ENCODE data around the gene IKZF1. TPM values are rescaled to one million over a fixed set of nuclear protein-coding genes. Genes with fewer than 3 reads are reported as not detected.

The IKZF1 gene
- total RNA-seq, 1 experiment from 2014 or later, result not detected

DNA sequence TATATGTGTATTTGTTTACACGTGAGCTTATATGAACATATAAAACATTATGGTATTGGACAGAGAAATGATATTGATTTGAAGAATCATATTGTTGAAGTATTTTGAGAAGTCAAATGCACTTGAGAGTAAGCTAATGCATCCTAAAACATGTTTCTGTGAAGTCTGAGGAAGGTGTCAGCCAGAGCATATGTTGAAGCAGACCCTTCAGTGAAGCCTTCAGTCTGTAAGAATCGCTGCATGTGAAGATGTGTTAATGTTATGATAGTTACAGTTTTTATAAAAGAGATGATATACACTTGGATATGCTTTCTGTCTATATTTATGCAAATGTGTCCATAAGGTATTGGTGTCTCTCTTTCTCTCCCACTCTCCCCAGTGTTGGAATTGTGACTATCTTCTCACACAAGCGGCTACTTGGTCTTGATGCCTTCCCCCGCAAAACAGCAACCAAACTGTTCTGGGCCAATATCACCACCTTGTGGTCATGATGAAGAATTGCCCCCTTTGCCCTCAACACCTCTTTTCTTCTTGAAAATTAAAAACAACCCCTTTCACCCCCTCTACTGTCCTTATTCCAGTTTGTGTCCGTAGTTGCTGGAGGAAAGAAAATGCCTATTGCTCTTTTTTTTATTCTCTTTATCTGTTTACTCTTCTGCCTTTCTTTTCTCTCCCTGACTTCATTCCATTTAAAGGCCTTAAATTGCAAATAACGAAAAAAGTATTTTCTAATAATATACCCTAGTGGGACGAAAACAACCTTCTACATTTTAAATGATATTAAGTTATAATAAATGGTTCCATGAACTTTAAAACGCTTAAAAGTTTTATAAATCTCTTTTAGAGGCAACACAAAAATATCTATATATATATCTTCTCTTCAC is 64.9 kb downstream of the IKZF1 start:
- DNase-seq (ENCODE audit: low read depth), result peak; percentile 47

DNA sequence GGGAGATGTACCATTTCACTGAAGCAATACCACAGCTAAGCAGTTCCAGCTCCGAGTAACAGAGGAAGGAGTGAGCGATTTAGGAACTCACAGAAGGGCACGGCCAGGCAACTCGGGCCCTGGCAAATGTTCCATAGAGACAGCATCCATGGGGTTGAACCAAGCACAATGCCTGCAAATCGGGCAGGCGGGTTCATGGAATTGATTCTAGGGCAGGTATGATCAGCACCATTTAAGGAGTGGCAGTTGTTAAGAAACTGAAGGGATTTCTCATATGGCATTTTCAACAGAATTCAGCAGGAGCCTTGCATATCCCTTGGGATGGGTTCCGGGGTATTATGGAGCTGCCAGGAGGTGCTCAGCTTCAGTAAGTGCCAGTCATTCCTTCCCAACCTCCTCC is 66.4 kb downstream of the IKZF1 start:
- DNase-seq (ENCODE audit: low read depth), result no peak

DNA sequence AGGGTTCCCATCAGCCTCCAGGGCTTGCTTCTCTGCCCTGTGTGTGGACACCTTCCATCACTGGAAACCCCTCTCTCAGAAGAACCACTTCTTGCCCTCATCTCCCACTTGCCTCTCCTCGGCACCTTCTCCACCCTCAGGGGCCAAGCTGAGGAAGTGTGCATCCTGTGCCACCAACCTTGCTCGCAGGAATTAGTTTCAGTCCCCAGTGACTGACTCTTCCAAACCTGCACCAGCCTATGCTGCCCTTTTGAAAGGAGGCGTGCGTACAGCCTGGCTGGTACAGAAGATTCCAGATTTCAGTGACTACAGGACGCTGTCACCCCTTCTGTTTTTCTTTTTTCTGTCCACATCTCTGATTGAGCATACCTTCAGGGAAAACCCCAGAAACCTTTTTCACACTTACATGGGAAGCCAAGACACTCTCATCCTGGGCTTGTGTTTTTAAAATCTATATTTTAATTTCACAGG is 67.1 kb downstream of the IKZF1 start:
- DNase-seq (ENCODE audit: low read depth), result no peak

DNA sequence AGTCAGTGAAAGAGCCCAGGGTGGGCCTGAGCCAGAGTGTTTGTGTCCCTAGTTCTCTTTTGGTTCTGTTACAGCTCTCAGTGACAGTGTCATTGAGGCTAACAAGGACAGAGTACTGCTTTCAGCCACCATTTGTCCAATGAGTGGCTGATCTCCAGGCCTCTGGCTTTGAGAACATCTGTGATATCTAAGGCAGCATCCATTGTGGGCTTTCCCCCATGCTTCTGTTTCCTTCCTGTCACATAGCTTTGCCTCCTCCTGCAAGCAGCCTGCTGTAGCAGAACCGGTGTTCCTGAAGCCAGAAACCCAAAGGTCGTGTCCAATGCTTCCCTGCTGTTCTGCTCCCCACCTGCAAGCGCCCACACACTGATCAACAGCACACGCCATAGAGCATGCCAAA is 68.4 kb downstream of the IKZF1 start:
- DNase-seq (ENCODE audit: low read depth), result no peak

DNA sequence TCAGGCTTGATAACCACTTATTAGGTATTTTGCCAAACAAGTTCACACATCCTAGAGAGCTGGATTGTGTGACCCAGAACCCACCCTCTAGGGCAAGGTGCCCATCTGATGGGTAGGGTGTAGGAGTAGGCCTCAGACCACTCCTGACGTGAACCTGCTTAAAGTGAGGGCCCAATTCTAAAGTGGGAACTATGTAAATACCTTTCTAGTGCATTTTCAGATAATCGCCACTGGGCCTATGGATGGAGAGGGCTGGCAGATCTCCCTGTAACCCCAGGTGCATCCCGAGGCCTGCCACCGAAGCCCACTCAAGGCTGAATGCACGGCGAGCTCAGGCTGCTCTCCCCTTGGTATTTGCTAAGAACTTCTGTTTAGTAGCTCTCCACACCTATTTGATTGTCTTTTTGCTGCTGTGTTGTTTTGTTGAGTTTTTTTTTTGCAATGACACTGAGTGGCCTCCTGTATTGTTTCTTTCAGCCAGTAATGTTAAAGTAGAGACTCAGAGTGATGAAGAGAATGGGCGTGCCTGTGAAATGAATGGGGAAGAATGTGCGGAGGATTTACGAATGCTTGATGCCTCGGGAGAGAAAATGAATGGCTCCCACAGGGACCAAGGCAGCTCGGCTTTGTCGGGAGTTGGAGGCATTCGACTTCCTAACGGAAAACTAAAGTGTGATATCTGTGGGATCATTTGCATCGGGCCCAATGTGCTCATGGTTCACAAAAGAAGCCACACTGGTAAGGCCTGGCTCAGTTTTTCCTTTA is 71.7 kb downstream of the IKZF1 start:
- DNase-seq (ENCODE audit: low read depth), result no peak

DNA sequence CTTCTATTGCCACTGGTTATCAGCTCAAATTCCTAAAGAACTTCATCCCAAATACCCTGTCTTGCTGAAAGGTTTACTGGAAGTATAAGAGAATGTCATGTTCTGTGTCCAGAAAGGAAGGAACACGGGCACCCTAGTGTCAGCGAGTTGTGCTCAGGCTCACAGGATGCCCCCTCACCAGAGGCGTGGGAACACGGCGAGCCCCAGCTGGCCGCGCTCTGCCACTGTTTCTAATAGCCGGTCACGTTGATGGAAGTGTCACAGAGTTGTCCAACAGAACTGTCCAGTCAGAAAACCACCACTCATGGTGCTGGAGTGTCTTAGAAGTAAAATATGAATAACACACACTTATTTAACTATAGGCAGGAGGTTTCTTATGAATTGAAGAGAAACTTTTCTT is 72.8 kb downstream of the IKZF1 start:
- DNase-seq (ENCODE audit: low read depth), result no peak

DNA sequence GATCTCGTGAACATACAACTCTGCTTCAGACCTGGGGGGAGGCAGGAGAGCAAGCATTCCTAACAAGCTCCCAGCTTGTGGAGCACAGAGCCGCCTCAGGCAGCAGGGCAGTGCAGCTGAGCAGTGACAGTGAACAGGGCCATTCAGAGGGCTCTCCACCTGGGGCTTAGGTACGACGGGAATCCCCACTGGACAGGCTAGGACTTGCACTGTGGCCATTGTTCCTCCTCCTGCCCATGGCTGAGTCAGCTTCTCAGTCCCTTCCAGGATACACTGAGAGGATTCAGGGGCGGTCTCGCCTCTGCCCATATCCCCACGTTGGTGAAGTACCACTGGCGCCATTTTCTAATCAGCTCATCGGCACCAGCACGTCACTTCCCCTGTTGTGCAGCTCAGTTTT is 74.6 kb downstream of the IKZF1 start:
- peak; percentile 55 for DNase-seq (ENCODE audit: low read depth)

DNA sequence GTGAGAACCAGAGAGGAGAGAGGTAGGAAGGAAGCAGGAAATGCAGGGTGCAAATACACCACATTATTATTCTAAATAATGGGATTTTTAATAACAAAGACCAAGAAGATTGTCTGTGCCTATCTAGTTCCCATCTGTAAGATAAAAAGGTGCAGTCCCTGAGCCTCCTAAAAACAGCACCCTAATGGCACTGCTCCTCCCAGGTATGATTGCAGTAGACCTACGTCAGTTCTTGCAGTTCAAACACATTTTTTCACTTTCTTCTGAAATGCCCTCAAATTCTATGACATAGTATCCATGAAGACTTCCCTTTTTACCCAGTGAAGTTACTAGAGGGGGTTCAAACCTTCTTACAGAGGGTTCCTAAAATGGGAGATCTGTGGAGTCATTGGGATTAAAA is 75.0 kb downstream of the IKZF1 start:
- DNase-seq (ENCODE audit: low read depth), result no peak

DNA sequence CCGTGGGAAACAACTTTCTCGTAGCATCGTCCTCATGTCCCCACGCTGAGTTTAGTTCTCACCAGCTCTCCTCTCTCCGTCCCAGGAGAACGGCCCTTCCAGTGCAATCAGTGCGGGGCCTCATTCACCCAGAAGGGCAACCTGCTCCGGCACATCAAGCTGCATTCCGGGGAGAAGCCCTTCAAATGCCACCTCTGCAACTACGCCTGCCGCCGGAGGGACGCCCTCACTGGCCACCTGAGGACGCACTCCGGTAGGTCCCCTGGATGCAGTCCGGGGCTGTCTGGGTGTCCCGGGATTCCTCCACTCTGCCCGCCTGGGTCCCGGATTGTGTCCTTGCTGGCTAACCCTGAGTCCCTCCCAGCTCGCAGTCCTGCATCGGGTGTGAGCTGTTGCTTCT is 77.9 kb downstream of the IKZF1 start:
- DNase-seq (ENCODE audit: low read depth), result no peak

DNA sequence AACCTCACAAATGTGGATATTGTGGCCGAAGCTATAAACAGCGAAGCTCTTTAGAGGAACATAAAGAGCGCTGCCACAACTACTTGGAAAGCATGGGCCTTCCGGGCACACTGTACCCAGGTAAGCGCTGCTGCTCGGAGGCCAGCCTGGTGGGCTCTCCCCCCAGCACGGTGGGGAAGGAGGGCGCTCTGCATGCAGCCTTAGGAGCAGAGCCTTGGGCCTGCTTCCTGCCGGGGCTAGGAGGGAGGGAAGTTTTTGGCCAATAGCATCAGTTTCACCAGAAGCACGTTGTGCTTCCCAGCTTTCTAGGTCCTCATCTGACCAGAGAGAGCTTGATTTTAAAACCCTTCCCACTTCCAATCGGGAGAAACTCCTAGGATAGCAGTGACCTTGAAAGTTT is 82.8 kb downstream of the IKZF1 start:
- DNase-seq (ENCODE audit: low read depth), result no peak

DNA sequence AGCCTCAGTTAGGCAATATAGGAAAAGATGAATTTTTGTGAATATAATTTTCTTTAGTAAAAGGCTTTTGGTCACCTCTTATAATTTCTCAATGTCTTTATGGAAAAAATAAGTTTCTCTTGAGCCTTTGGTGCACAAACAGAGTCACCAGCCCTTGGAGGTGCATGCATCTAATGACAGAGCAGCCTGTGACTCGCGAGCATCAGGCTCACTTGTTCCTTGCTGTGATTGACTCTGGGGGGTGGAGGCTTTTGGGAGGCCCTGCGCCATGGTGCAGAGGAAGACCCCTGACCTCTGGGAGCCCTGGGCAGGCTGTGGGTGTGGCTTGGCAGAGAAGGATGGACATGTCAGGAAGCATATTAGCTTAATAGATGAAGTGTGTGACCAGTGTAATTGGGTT is 85.4 kb downstream of the IKZF1 start:
- no peak for DNase-seq (ENCODE audit: low read depth)

DNA sequence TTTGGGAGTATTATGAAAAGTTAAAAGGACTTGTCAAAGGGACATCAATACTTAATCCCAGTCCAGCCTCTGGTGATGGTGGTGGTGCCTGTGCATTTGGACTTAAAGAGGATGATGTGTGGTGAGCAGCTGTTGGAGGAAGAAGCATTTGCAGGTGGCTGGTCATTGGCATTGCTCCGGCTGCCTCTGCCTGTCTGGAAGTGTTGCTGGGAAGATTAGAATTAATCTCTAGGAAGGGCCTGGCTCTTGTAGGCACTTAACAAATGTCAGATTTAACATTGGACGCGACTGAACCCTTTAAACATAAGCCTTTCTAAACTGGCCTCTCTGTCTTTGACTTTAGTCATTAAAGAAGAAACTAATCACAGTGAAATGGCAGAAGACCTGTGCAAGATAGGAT is 86.9 kb downstream of the IKZF1 start:
- no peak for DNase-seq (ENCODE audit: low read depth)

DNA sequence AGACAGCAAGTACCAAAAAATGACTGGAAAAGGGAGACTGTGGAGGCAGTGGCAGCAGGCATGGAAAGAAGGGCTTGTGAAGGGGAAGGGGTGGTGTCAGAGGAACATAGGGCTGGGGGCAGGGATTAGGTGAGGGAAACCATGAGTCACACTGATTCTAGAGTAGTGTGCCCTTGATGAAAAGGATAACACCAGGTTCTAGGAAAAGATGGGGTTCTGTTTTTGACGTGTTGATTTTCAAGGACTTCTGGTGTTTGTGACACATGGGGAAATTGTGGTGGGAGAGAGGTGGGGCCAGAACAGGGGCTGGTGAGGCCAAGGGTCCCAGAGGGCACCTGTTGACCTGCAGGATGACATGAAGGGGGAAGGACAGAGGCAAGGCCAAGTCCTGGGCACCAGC is 88.6 kb downstream of the IKZF1 start:
- no peak for DNase-seq (ENCODE audit: low read depth)

DNA sequence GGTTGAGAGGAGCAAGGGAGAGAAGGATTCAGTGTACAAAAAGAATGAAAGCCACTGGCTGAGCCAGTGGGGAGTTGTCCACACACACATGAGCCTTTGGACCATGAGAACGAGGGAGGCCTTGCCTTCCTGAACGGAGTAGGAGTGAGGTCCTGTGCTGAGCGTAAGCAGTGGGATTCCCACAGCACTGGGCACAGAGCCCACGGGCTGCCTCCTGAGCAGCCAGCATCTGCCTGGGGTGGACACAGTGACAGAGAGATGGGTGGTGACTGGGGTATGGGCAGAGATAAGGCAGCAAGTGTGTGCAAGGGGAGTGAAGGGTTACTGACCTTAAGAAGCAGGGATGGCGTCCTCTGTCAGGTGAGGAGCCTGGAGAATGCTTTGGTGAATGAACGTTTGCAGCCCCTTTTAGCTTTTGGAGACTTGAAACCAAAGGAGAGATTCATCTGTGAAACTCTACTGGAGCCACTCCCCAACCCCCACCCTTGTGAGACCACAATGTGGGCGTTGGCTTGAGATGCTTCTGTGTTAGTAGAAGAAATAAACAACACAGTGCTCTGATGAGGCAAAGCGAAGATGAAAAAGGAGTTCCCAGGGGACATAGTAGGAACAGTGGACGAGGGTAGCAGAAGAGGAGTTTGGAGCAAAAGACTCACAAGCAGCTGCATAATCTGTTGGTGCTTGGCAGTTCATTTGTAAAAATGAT is 89.2 kb downstream of the IKZF1 start:
- no peak for DNase-seq (ENCODE audit: low read depth)

DNA sequence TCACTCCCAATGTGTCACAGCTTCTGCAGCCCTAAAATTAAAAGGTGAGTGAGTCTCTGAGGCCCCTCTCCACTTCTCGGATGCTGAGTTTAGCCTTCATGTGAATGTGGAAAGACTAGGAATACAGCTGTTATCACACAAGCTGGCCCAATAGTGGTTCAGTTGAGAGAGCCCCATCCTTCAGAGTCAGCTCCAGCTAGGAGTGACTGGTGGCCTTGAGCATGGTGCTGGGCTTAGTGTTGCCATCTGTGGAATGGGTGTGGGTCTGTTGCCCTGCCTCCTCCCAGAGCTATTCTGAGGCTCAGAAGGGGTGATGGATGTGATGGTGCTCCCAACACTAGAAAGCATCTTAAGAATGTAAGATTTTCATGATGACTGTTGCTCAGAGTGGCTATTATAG is 89.8 kb downstream of the IKZF1 start:
- no peak for DNase-seq (ENCODE audit: low read depth)

DNA sequence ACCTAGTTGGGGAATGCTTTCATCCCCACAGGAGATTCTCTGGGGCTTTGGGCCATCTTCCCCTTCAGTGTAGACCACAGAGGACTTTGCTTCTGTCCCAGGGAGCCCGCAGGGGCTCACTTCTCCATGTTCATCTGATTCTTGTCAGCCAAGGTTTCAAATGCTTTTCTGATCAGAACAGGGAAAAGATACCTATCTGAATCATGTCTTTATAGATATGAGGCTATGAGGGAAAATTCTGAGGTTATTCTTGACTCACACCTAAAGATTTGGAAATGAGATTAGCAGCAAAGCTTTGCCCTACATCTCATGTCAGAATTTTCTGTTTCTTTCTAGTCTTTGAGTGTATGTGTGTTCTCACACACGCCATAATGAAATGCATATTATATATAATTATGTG is 92.3 kb downstream of the IKZF1 start:
- DNase-seq (ENCODE audit: low read depth), result no peak

DNA sequence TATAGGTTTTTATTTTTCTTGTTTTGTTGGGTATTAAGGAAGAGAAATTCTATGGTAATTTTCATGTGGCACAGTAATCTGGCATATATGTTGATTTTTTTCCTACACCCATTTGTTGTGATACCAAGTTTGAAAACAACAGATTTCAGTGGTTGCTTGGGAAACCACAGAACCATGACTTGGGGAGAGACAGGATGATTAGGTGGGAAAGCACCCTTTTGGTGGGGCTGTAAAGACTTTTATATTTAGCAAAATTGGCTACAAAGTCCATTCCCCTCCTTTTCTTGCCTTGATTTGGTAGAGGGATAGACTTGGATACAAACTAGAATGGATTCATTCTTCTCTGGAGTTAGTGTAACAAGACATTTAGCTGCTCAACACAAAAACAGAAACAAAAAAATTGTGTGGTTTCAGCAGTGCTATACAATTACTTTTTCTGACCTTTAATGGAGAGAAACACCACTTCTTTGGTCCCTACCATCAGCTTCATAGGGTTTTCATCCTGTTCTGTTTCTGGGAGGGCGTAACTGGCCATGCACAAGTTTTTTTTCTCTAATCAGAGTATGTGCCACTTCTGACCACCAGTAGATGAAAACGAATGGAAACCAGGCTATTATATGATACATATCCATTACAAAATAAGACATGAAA is 92.9 kb downstream of the IKZF1 start:
- no peak for DNase-seq (ENCODE audit: low read depth)

DNA sequence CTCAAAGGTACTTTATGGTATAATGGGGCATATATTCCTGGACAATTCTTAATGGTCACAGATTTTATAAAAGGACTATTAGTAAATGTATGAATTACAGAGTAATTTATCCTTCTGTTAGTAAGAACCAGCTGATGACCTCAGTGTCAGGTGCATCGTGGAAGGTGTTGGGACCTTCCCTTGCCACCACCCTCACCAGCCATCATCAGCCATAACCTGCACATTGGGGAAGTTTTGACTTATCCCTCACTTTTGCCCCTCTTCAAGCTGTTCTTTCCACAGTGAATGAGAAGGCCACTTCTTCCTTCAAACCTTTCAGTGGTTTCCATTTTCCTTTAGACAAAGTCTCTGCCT is 93.4 kb downstream of the IKZF1 start:
- DNase-seq (ENCODE audit: low read depth), result no peak

DNA sequence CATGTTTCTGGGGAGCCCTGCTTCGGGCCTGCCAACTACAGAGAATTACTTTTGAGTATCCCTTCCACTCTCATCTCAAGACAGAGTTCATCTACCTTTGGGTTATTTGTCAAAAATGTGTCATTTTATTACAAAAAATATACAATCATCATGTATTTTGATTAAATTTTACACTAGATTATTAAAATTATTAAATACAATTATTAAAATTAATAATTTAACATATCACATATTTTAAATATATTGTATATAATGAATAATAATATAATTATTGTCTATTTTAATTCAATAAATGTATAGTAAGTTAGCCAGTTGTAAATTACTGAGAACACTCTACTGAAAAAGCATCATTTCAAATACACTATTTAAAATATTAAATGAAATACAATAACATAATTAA is 94.7 kb downstream of the IKZF1 start:
- no peak for DNase-seq (ENCODE audit: low read depth)

DNA sequence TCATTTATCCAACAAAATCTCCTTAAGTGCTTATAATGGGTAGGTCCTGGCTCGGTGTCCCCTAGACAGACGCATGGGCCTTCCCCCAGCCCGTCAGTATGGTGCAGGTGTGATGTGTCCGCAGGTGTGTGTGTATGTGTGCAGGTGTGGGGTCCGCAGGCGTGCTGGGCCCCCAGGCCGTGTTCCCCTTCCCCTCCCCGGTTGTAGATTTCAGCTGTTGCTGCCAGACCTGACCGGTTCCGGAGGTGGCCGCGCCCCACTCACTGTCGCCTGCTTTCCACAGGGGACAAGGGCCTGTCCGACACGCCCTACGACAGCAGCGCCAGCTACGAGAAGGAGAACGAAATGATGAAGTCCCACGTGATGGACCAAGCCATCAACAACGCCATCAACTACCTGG is 95.1 kb downstream of the IKZF1 start:
- DNase-seq (ENCODE audit: low read depth), result no peak

DNA sequence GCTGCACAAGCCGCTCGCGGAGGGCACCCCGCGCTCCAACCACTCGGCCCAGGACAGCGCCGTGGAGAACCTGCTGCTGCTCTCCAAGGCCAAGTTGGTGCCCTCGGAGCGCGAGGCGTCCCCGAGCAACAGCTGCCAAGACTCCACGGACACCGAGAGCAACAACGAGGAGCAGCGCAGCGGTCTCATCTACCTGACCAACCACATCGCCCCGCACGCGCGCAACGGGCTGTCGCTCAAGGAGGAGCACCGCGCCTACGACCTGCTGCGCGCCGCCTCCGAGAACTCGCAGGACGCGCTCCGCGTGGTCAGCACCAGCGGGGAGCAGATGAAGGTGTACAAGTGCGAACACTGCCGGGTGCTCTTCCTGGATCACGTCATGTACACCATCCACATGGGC is 95.6 kb downstream of the IKZF1 start:
- no peak for DNase-seq (ENCODE audit: low read depth)

DNA sequence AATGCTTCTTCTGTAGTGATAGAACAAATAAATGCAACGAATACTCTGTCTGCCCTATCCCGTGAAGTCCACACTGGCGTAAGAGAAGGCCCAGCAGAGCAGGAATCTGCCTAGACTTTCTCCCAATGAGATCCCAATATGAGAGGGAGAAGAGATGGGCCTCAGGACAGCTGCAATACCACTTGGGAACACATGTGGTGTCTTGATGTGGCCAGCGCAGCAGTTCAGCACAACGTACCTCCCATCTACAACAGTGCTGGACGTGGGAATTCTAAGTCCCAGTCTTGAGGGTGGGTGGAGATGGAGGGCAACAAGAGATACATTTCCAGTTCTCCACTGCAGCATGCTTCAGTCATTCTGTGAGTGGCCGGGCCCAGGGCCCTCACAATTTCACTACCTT is 99.9 kb downstream of the IKZF1 start:
- DNase-seq (ENCODE audit: low read depth), result peak; percentile 26
